H1 (cell line): ENCODE measurements around the gene CR2. TPM values are rescaled to one million over a fixed set of nuclear protein-coding genes. Genes with fewer than 3 reads are reported as not detected.

Source experiments
- ATF2 ChIP-seq: IDR thresholded peaks from 2 replicates; pipeline ENCODE4 v1.6.1; 2012; ENCODE audit warnings: low read length, inconsistent platforms
- JUND ChIP-seq: IDR thresholded peaks from 2 replicates; pipeline ENCODE4 v1.6.1; 2011; ENCODE audit warnings: mild to moderate bottlenecking, improper control_type of control experiment, low read length
- NRF1 ChIP-seq: IDR thresholded peaks from 2 replicates; pipeline ENCODE4 v1.6.1; 2011; ENCODE audit warnings: mild to moderate bottlenecking, low read depth, low read length, improper control_type of control experiment
- RFX5 ChIP-seq: IDR thresholded peaks from 2 replicates; pipeline ENCODE4 v1.6.1; 2011; ENCODE audit warnings: low read depth, low read length, improper control_type of control experiment, borderline replicate concordance
- SIN3A ChIP-seq, 2 experiments: IDR thresholded peaks in 1 of 2; conservative IDR thresholded peaks in 1 of 2; 2 replicates each; pipeline ENCODE4 v1.6.1; 2011 to 2012; ENCODE audit warnings: low read length in 2 of 2, improper control_type of control experiment in 1 of 2, low read depth in 1 of 2, mild to moderate bottlenecking in 1 of 2
- SRF ChIP-seq: IDR thresholded peaks from 2 replicates; pipeline ENCODE4 v1.6.1; 2011; ENCODE audit warnings: mild to moderate bottlenecking, low read depth, low read length, moderate library complexity
- polyA plus RNA-seq, 7 experiments: library from polyadenylated mRNA; depleted of rRNA in 3 of 7; stranded (reverse) in 5 of 7; unstranded in 2 of 7; fragments of >200 nt in 5 of 7; fragments of 200-250 nt in 2 of 7; gene quantifications; 1 replicate in 5 of 7; 2 replicates in 1 of 7; 4 replicates in 1 of 7; pipeline versions ENCODE4 v1.2.1 to v1.2.3, GENCODE V29; 2011 to 2013; ENCODE audit warnings: missing spikeins in 2 of 7, mixed read lengths in 2 of 7
- total RNA-seq: library from RNA; stranded (reverse); fragmentation: NEBNext Ultra II Directional; extraction: Animal tissue kit (Norgen Biotek cat#: 25700); gene quantifications from 2 replicates; pipeline ENCODE4 v1.2.1, GENCODE V29; 2021
- TF ChIP-seq, protein P1 (sequence below): fragments of 300-600 bp; sonication (generic); IDR thresholded peaks from 2 replicates; pipeline ENCODE4 v1.7.1; 2012; ENCODE audit warnings: low read length, moderate library complexity, mild to moderate bottlenecking, inconsistent platforms; ENCODE audit not compliant: insufficient replicate concordance

Gene CR2
- total and polyA plus RNA-seq, 2 of the 8 experiments (the other 6 are each of a cell fraction or from before 2014, with no cell fraction given), result 1.7 to 3.0 TPM

DNA sequence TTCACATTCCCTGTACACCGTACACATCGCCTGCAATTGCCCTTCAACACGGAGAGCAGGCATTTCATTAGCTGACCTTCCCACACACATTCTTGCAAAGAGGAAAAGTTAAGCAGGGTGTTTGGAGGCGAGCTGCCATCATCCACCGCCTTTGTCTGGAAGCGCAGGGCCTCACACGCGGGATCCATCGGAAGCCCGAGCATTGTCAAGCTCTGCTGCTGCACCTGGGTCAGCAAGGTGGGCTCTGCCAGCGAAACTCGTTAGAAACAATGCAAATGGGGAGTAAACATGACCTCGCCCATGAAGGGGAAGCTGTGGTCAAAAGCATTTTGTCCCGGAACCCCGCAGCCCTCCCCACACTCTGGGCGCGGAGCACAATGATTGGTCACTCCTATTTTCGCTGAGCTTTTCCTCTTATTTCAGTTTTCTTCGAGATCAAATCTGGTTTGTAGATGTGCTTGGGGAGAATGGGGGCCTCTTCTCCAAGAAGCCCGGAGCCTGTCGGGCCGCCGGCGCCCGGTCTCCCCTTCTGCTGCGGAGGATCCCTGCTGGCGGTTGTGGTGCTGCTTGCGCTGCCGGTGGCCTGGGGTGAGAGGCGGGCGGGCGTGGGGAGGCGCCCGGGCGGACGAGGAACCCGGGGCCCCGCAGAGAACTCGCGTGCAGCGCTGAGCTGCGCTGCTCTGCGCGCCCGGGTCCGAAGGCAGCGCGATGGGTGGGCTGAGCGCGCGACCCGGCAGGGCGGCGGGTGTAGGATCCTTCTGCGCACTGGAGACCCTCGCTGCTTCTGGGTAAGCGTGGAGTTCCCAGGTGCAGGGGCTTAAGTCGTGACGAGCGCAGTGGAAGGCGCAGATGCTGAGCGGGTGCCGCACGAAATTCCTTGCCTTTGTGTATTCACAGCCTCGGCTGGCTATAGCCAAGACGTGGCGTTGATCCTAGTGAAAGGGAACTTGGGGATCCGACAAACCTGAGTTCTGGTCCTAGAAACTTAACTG lies 42.0 kb downstream of the CR2 start, which contains the start of gene CR1 (continued):
- TF ChIP-seq, protein P1, sequence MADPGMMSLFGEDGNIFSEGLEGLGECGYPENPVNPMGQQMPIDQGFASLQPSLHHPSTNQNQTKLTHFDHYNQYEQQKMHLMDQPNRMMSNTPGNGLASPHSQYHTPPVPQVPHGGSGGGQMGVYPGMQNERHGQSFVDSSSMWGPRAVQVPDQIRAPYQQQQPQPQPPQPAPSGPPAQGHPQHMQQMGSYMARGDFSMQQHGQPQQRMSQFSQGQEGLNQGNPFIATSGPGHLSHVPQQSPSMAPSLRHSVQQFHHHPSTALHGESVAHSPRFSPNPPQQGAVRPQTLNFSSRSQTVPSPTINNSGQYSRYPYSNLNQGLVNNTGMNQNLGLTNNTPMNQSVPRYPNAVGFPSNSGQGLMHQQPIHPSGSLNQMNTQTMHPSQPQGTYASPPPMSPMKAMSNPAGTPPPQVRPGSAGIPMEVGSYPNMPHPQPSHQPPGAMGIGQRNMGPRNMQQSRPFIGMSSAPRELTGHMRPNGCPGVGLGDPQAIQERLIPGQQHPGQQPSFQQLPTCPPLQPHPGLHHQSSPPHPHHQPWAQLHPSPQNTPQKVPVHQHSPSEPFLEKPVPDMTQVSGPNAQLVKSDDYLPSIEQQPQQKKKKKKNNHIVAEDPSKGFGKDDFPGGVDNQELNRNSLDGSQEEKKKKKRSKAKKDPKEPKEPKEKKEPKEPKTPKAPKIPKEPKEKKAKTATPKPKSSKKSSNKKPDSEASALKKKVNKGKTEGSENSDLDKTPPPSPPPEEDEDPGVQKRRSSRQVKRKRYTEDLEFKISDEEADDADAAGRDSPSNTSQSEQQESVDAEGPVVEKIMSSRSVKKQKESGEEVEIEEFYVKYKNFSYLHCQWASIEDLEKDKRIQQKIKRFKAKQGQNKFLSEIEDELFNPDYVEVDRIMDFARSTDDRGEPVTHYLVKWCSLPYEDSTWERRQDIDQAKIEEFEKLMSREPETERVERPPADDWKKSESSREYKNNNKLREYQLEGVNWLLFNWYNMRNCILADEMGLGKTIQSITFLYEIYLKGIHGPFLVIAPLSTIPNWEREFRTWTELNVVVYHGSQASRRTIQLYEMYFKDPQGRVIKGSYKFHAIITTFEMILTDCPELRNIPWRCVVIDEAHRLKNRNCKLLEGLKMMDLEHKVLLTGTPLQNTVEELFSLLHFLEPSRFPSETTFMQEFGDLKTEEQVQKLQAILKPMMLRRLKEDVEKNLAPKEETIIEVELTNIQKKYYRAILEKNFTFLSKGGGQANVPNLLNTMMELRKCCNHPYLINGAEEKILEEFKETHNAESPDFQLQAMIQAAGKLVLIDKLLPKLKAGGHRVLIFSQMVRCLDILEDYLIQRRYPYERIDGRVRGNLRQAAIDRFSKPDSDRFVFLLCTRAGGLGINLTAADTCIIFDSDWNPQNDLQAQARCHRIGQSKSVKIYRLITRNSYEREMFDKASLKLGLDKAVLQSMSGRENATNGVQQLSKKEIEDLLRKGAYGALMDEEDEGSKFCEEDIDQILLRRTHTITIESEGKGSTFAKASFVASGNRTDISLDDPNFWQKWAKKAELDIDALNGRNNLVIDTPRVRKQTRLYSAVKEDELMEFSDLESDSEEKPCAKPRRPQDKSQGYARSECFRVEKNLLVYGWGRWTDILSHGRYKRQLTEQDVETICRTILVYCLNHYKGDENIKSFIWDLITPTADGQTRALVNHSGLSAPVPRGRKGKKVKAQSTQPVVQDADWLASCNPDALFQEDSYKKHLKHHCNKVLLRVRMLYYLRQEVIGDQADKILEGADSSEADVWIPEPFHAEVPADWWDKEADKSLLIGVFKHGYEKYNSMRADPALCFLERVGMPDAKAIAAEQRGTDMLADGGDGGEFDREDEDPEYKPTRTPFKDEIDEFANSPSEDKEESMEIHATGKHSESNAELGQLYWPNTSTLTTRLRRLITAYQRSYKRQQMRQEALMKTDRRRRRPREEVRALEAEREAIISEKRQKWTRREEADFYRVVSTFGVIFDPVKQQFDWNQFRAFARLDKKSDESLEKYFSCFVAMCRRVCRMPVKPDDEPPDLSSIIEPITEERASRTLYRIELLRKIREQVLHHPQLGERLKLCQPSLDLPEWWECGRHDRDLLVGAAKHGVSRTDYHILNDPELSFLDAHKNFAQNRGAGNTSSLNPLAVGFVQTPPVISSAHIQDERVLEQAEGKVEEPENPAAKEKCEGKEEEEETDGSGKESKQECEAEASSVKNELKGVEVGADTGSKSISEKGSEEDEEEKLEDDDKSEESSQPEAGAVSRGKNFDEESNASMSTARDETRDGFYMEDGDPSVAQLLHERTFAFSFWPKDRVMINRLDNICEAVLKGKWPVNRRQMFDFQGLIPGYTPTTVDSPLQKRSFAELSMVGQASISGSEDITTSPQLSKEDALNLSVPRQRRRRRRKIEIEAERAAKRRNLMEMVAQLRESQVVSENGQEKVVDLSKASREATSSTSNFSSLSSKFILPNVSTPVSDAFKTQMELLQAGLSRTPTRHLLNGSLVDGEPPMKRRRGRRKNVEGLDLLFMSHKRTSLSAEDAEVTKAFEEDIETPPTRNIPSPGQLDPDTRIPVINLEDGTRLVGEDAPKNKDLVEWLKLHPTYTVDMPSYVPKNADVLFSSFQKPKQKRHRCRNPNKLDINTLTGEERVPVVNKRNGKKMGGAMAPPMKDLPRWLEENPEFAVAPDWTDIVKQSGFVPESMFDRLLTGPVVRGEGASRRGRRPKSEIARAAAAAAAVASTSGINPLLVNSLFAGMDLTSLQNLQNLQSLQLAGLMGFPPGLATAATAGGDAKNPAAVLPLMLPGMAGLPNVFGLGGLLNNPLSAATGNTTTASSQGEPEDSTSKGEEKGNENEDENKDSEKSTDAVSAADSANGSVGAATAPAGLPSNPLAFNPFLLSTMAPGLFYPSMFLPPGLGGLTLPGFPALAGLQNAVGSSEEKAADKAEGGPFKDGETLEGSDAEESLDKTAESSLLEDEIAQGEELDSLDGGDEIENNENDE, result no peak
- TF ChIP-seq ATF2 (no peak), RFX5 (no peak), SIN3A (conservative IDR thresholded peaks at IDR 0.05 in 1 of 2, IDR thresholded peaks at IDR 0.05 in 1 of 2; ENCODE audit: low read depth in 1 of 2, low read length in 2 of 2) (no peak), SRF (no peak), JUND (no peak), NRF1 (no peak)
